Glomerular visceral epithelial cell (primary cell): ENCODE data around the gene MYH7B.
A peak's percentile ranks its signal among the peaks of the same experiment; 100 is the strongest.

Source experiments
- DNase-seq: peaks from one replicate; pipeline ENCODE4 v3.0.0-alpha.2; 2016; ENCODE audit errors: extremely low spot score

Gene MYH7B

GRCh38 chr20:34945315-34946077 is 10.2 kb upstream of the MYH7B start:
- DNase-seq = no peak

- DNase-seq = peak; percentile 65
Measured at GRCh38 chr20:34946661-34947060, 9.0 kb upstream of the MYH7B start.

GRCh38 chr20:34947336-34947735 is 8.3 kb upstream of the MYH7B start:
- DNase-seq = no peak

GRCh38 chr20:34948030-34948429 is 7.6 kb upstream of the MYH7B start:
- peak; percentile 57 for DNase-seq

- DNase-seq = no peak
Measured at GRCh38 chr20:34949120-34949519, 6.5 kb upstream of the MYH7B start.

GRCh38 chr20:34951252-34951651 is 4.4 kb upstream of the MYH7B start:
- no peak for DNase-seq

GRCh38 chr20:34951652-34952051 is 4.0 kb upstream of the MYH7B start:
- DNase-seq = no peak

DNA sequence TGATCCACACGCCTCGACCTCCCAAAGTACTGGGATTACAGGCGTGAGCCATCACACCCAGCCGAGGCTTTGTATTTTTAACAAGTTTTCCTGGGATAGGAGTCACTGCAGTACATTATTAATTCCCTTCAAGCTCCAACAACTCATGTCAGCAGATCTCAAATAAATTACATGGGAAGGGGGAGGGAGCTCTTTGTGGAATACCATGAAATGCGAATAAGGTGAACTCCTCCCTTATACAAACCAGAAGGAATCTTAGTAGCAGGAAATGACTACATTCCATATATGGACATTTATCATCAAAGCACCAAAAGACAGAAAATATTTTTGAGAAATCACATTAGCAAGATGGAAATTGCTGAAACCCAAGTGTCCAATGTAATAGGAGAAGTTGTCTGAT is 3.0 kb upstream of the MYH7B start:
- peak; percentile 66 for DNase-seq

DNA sequence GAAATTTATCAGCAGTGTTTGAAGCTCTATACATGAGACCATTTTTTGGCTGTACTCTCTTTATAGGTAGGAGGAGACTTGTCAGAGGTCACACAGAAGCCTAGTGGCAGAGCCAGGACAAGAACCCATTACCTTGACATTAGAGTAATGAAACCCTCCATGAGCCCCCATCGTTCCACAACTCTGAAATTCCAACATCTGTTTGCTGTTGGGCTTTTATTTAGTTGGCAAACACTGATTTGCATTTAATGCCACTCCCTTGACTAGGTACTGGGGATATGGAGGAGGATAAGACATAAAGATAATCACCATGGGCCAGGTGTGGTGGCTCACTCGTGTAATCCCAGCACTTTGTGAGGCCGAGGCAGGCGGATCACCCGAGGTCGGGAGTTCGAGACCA is 1.7 kb upstream of the MYH7B start:
- no peak for DNase-seq

DNA sequence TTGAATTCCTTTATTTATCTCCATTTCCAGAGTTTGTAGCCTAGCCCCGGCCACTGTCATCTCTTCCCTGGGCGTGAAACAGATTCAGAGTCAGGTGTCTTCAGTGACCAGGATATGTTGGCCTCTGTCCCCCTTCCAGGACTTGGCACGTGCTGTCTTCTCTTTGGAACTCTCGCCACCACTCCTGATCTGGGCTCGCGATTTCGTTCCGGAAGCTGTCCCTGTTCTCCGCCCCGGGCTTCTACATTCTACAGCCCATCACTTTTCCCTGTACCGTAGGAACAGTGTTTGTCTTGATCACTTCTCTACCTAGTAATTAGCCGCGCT is 801 bp upstream of the MYH7B start:
- DNase-seq = no peak

- no peak for DNase-seq
Measured at GRCh38 chr20:34956041-34956458, 382 bp downstream of the MYH7B start.

DNA sequence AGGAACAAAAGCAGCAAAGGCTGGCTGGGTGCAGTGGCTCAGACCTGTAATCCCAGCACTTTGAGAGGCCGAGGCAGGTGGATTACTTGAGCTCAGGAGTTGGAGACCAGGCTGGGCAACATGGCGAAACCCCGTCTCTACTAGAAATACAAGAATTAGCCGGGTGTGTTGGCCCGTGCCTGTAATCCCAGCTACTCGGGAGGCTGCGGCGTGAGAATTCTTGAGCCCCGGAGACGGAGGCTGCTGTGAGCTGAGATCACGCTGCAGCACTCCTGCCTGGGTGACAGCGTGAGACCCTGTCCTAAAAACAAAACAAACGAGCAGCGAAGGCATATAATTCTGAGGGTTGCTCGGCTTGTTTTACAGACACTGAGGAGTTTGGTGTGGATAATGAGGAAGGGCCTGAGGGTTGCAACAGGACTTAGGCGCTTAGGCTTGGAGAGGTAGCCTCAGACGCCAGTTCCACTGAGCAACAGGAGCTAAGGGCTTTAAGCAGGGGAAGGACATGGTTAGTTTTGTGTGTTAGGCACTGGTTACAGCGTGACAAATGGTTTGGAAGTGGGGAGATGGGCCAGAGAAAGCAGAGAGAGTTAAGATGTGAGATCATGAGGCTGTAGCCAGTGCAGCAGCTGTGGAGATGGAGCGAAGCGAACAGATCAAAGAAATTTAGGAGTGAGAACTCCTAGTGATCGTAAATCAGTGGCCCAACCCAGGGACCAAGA is 1.2 kb downstream of the MYH7B start:
- no peak for DNase-seq

DNA sequence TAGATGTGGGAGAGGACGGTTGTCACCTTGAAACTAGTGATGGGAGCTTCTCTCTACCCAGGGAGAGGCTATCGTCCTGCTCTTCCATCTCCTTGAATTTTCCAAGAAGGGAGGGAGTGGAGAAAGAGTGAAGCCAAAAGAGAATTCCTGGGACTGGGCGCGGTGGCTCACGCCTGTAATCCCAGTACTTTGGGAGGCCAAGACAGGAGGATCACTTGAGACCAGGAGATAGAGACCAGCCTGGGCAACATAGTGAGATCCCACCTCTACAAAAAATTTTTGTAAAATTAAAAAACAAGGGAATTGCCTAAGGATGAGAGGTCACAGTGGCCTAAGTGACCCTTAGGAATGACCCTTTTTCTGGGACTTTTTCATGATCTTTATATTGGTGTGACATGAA is 8.8 kb downstream of the MYH7B start:
- DNase-seq = no peak

- no peak for DNase-seq
Measured at GRCh38 chr20:34965051-34965450, 9.4 kb downstream of the MYH7B start.

GRCh38 chr20:34967421-34967820 is 11.8 kb downstream of the MYH7B start:
- DNase-seq = no peak

- no peak for DNase-seq
Measured at GRCh38 chr20:34968042-34968775, 12.5 kb downstream of the MYH7B start.

- DNase-seq = no peak
Measured at GRCh38 chr20:34970193-34970840, 14.6 kb downstream of the MYH7B start.

GRCh38 chr20:34970846-34971560 is 15.3 kb downstream of the MYH7B start:
- DNase-seq = no peak

DNA sequence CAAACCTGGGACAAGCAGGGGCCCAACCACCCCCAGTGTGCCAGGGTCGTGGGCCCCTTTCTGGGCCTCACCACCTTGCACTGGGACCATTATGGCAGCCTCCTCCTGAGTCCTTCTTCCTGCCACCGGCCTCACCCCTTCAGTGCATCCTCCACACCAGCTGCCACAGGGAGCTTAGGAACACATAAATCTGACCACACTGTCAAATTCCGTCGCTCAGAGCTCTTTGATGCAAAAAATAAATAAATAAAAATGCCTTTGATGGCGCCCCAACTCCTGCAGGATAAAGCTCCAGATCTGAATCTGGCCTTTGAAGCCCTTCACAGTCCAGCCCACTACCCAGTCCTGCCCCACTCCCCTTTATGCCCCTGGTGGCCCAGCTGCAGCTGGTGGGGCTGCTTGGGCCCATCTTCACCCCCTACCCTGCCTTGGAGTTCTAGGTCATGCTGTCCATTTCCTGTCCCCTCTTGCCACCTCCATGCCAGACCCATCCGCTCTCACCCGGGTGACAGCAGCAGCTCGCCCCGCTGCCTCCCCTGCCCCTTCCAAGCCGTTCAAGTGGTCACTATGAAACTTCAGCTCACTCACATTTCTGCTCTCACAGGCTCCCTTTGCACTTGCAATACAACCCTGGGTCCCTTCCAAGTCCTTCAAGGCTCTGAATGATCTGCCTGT is 16.0 kb downstream of the MYH7B start:
- DNase-seq = no peak

GRCh38 chr20:34974246-34974645 is 18.6 kb downstream of the MYH7B start:
- no peak for DNase-seq

- DNase-seq = no peak
Measured at GRCh38 chr20:34976286-34976685, 20.6 kb downstream of the MYH7B start.
